Nephron progenitor cell (in vitro differentiated cells): ENCODE results near the gene ZNF74.
A peak's percentile ranks its signal among the peaks of the same experiment; 100 is the strongest.

ENCODE experiments used
- DNase-seq: peaks from one replicate; pipeline ENCODE4 v3.0.0; 2021
- H3K27ac Mint-ChIP-seq: 2 replicates; pipeline ENCODE4 v1.8.0; 2021; ENCODE audit warnings: mild to moderate bottlenecking, moderate library complexity, mixed read lengths
- H3K27me3 Mint-ChIP-seq: 2 replicates; pipeline ENCODE4 v1.8.0; 2021; ENCODE audit warnings: mild to moderate bottlenecking, low read depth, mixed read lengths; ENCODE audit not compliant: poor library complexity
- H3K36me3 Mint-ChIP-seq: 2 replicates; pipeline ENCODE4 v1.8.0; 2021; ENCODE audit warnings: low read depth, mixed read lengths
- H3K4me1 Mint-ChIP-seq: 2 replicates; pipeline ENCODE4 v1.8.0; 2021; ENCODE audit warnings: mixed read lengths
- H3K4me3 Mint-ChIP-seq: 2 replicates; pipeline ENCODE4 v1.8.0; 2021; ENCODE audit warnings: mild to moderate bottlenecking, moderate library complexity, mixed read lengths
- H3K9me3 Mint-ChIP-seq: 2 replicates; pipeline ENCODE4 v1.8.0; 2021; ENCODE audit warnings: mild to moderate bottlenecking, moderate library complexity, mixed read lengths
- TF ChIP-seq, protein P1 (sequence below): fragments of 200-600 bp; sonication (generic); IDR thresholded peaks from 2 replicates; pipeline ENCODE4 v1.5.0; 2021; ENCODE audit warnings: antibody characterized with exemption

ZNF74 gene

DNA sequence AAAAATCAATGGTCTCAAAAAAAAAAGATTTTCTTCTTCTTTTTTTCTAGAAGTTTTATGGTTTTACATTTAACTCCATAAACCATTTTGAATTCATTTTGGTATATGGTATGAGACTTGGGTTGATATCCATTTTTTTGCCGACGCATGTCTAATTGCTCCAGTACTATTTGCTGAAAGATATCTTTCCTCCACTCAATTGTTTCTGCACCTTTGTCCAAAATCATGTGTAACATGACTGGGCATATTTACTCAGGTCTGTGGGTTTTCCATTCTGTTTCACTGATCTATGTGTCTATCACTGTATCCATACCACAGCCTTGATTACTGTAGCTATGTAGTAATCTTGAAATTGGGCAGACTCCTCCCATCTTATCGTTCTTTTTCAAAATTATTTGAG lies 59.3 kb downstream of the ZNF74 start:
- DNase-seq: no peak
- H3K27ac Mint-ChIP-seq: no peak overlapping the region
- peaks cover 10% of the 10 kb centered on the region for H3K27me3 Mint-ChIP-seq
- H3K36me3 Mint-ChIP-seq: peaks cover 40% of the 10 kb centered on the region
- no peak overlapping the region for H3K4me3 Mint-ChIP-seq
- TF ChIP-seq, protein P1, sequence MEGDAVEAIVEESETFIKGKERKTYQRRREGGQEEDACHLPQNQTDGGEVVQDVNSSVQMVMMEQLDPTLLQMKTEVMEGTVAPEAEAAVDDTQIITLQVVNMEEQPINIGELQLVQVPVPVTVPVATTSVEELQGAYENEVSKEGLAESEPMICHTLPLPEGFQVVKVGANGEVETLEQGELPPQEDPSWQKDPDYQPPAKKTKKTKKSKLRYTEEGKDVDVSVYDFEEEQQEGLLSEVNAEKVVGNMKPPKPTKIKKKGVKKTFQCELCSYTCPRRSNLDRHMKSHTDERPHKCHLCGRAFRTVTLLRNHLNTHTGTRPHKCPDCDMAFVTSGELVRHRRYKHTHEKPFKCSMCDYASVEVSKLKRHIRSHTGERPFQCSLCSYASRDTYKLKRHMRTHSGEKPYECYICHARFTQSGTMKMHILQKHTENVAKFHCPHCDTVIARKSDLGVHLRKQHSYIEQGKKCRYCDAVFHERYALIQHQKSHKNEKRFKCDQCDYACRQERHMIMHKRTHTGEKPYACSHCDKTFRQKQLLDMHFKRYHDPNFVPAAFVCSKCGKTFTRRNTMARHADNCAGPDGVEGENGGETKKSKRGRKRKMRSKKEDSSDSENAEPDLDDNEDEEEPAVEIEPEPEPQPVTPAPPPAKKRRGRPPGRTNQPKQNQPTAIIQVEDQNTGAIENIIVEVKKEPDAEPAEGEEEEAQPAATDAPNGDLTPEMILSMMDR: no peak
- H3K4me1 Mint-ChIP-seq: peaks cover 18% of the 10 kb centered on the region
- no peaks in the 10 kb centered on the region for H3K9me3 Mint-ChIP-seq

DNA sequence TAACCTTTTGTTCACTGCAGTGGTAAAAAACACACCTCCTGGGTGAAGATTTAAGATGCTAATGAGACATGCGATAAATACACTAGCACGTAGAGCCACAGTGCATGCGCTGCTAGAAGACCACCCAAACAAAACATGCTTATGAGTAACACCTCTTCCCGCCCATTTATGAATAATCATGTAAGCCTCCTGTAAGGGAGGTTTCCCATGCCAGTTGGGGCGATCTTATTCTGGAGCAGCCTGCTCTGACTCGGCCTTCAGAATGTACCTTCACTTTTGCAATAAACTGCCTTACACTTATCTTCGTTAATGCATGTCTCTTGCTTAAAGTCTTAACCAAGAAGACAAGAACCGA lies 61.7 kb downstream of the ZNF74 start:
- Mint-ChIP-seq H3K36me3 (peaks cover 35% of the 10 kb centered on the region), H3K4me1 (peaks cover 25% of the 10 kb centered on the region), H3K4me3 (no peak overlapping the region), H3K27me3 (peaks cover 13% of the 10 kb centered on the region), H3K27ac (no peak overlapping the region), H3K9me3 (no peaks in the 10 kb centered on the region)
- TF ChIP-seq, protein P1: no peak
- DNase-seq: no peak

DNA sequence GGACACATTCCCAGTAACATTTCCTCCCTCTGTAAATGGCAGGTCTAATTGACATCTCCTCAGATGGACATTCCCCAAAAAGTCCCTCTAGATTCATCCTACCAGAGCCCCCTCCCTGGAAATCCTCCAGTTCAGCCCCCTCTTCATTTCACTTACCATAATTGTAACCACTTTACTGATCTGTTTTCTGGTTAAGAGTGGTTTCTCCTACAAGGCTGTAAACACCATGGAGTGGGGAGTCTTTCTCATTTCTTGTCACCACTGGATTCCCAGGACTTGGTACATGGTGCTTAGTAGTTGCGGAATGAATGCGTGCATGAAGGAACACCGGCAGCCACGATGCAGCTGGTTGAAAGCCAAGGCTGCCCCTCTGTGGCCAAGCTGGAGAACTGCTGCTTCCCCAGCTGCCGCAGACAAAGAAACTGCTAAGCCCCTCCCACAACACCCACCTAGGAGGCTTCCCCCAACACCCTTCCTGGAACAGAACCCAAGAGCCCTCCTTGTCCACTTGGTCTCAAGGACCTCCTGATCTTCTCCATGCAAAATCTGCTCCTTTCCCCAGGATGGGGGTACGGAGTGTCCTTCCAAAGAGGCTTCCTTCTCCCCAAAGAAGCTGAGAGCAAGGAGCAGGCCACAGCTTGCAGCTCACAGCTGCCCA lies 62.2 kb downstream of the ZNF74 start:
- TF ChIP-seq, protein P1: peak; percentile 88
- Mint-ChIP-seq H3K9me3 (no peaks in the 10 kb centered on the region), H3K36me3 (peaks cover 30% of the 10 kb centered on the region), H3K27me3 (peaks cover 13% of the 10 kb centered on the region), H3K27ac (peak overlapping the region; percentile 82), H3K4me1 (peaks cover 25% of the 10 kb centered on the region), H3K4me3 (no peak overlapping the region)
- peak; percentile 81 for DNase-seq

DNA sequence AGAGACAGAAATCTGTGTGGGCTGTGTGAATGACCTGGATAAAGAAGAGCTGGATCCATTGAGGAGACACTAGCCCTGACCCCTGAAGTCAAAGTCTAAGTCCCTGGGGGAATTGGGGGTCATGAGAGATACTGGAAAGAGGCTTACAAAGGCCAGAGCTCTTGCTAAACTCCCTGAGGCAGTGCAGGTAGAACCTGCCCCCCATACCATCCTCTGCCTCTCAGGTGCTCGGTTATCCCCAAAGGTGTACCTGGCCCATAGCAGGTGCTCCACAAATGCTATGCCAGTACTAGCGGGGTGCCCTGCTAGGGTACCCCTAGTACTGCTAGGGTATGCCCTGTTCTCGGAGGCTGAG lies 62.7 kb downstream of the ZNF74 start:
- H3K9me3 Mint-ChIP-seq: no peaks in the 10 kb centered on the region
- H3K4me3 Mint-ChIP-seq: no peak overlapping the region
- peaks cover 25% of the 10 kb centered on the region for H3K4me1 Mint-ChIP-seq

DNA sequence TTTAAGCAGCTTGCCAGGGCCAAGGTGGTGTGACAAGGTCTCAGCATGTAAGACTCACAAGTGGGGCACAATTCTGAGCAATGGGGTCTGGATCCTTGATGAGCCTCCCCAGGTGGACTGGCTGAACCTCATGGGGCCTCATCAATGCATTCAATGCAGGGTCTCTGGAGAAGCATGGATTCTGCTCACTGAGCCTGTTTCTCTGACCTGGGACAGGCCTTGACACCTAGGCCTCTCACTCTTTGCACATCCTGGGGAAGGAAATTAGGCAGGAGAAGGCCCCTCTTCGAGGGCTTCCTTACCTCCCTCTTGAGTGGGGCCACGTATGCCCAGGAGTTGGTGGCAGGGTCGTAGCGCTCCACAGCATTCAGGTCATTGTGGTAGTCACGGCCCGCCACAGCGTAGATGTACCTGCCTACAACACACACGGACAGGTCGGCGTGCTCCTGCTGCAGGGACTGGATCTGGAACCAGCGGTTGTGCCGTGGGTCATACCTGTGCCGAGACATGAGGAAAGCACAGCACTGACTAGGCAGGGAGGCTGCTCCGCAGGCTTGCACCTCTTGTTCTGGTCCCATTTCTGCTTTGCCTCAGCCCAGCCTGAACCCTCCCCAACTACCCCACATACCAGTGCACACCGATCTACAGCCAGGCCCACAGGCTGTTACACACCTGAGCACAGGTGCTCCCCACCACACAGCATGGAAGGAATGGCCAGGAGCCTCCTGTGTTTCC lies 63.7 kb downstream of the ZNF74 start:
- Mint-ChIP-seq H3K36me3 (peaks cover 19% of the 10 kb centered on the region), H3K9me3 (no peaks in the 10 kb centered on the region), H3K27me3 (peaks cover 8% of the 10 kb centered on the region), H3K4me3 (no peak overlapping the region), H3K4me1 (peaks cover 25% of the 10 kb centered on the region), H3K27ac (peak overlapping the region; percentile 61)
- DNase-seq: no peak
- TF ChIP-seq, protein P1: no peak

More for the DNA sequence above, 62.7 kb downstream of the ZNF74 start:
- TF ChIP-seq, protein P1: no peak
- Mint-ChIP-seq H3K36me3 (peaks cover 25% of the 10 kb centered on the region), H3K27ac (peak overlapping the region; percentile 82), H3K27me3 (peaks cover 13% of the 10 kb centered on the region)
- no peak for DNase-seq
